Measurements from ENCODE around the gene ING5.

Gene ING5

GRCh38 chr2:241724259-241724974, 22.6 kb downstream of the ING5 start:
- Histone ChIP-seq H3K4me3 (replicated peaks; ENCODE audit: insufficient read depth, low read length) (no peak overlapping the region), H3K27ac (replicated peaks) (no peak overlapping the region), H3K27me3 (ENCODE audit: insufficient read depth, poor library complexity, severe bottlenecking) (no peaks in the 10 kb centered on the region)
- no peak for DNase-seq (ENCODE audit: low read depth in 1 of 2, low spot score in 1 of 2)
- TF ChIP-seq SPI1 (IDR thresholded peaks at IDR 0.05; ENCODE audit: borderline replicate concordance, low read depth) (no peak), POLR2AphosphoS5 (IDR thresholded peaks at IDR 0.05; ENCODE audit: low read depth) (no peak), GABPA (IDR thresholded peaks at IDR 0.05; ENCODE audit: low read depth) (no peak)
- TF ChIP-seq, protein P1, sequence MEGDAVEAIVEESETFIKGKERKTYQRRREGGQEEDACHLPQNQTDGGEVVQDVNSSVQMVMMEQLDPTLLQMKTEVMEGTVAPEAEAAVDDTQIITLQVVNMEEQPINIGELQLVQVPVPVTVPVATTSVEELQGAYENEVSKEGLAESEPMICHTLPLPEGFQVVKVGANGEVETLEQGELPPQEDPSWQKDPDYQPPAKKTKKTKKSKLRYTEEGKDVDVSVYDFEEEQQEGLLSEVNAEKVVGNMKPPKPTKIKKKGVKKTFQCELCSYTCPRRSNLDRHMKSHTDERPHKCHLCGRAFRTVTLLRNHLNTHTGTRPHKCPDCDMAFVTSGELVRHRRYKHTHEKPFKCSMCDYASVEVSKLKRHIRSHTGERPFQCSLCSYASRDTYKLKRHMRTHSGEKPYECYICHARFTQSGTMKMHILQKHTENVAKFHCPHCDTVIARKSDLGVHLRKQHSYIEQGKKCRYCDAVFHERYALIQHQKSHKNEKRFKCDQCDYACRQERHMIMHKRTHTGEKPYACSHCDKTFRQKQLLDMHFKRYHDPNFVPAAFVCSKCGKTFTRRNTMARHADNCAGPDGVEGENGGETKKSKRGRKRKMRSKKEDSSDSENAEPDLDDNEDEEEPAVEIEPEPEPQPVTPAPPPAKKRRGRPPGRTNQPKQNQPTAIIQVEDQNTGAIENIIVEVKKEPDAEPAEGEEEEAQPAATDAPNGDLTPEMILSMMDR (IDR thresholded peaks at IDR 0.05; ENCODE audit: insufficient read depth, low read length) = no peak
- TF ChIP-seq, protein P2, sequence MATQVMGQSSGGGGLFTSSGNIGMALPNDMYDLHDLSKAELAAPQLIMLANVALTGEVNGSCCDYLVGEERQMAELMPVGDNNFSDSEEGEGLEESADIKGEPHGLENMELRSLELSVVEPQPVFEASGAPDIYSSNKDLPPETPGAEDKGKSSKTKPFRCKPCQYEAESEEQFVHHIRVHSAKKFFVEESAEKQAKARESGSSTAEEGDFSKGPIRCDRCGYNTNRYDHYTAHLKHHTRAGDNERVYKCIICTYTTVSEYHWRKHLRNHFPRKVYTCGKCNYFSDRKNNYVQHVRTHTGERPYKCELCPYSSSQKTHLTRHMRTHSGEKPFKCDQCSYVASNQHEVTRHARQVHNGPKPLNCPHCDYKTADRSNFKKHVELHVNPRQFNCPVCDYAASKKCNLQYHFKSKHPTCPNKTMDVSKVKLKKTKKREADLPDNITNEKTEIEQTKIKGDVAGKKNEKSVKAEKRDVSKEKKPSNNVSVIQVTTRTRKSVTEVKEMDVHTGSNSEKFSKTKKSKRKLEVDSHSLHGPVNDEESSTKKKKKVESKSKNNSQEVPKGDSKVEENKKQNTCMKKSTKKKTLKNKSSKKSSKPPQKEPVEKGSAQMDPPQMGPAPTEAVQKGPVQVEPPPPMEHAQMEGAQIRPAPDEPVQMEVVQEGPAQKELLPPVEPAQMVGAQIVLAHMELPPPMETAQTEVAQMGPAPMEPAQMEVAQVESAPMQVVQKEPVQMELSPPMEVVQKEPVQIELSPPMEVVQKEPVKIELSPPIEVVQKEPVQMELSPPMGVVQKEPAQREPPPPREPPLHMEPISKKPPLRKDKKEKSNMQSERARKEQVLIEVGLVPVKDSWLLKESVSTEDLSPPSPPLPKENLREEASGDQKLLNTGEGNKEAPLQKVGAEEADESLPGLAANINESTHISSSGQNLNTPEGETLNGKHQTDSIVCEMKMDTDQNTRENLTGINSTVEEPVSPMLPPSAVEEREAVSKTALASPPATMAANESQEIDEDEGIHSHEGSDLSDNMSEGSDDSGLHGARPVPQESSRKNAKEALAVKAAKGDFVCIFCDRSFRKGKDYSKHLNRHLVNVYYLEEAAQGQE (IDR thresholded peaks at IDR 0.05; ENCODE audit: insufficient replicate concordance, low read depth) = no peak

DNA sequence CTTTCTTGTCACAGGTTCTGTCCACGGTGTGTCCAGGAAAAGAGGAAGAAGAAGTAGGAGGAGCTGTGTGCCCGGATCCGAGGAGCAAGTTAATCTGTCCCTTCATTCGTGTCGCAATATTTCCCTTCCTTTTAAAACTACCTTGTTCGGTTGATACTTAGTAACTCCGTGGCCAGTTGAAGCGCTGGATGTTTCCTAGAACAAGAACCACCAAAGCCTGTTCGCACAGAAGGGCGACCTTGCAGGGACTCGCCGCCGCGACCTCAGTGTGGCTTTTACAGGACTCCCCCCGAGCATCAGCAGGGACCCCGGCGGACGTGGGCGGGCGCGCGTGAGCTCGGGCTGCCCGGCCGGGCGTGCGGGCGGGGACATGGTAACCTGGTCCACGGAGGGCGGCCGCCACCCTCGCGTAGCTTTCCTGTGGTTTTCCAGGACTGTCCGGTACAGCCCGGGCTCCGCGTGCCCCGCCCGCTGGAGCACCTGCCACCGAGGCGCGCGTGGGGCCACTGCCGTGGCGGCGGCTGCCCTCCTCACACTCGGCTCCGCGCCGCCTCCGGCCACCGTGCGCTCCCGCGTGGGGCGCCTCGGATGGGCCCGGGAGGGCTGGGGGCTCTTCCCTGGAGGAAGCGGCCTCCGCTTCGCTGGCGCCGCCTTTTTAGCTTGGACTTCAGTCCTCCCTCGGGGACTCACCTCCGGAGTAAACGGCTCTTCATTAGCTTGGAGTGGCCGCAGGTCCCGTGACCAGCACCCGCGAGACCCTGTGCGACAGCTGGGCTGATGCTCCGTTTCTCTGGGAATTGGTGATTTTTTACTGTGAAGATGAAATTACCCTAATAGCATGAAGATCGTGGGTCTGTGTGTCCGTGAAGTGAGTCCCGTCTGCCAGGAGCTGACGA, 23.4 kb downstream of the ING5 start:
- peak; percentile 28; the same call in 1 of the 2 replicates for TF ChIP-seq POLR2AphosphoS5 (IDR thresholded peaks at IDR 0.05; ENCODE audit: low read depth)
- TF ChIP-seq, protein P2 (IDR thresholded peaks at IDR 0.05; ENCODE audit: insufficient replicate concordance, low read depth) = no peak
- no peaks in the 10 kb centered on the region for H3K27me3 ChIP-seq (ENCODE audit: insufficient read depth, poor library complexity, severe bottlenecking)
- DNase-seq (ENCODE audit: low read depth in 1 of 2, low spot score in 1 of 2) = peak; percentile 26 to 42
- no peak overlapping the region for H3K27ac ChIP-seq (replicated peaks)
- H3K4me3 ChIP-seq (replicated peaks; ENCODE audit: insufficient read depth, low read length) = no peak overlapping the region

DNA sequence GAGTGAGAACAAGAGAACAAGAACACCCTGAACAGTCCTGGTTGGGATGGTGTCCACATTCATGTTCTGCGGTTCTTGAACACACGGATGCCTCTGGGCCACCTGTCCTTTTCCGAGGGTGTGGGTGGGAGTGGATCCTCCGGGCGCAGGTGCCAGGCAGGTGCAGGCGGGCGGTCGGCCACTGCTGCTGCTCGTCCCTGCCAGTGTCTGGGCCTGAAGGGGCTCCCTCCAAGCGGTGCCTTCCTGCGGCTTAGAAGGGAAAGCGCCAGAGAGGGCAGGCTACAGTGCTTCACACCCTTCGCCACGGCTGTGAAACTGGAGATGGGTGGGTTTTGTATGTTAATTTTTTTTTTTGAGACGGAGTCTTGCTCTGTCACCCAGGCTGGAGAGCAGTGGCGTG, 24.6 kb downstream of the ING5 start:
- TF ChIP-seq, protein P2 (IDR thresholded peaks at IDR 0.05; ENCODE audit: insufficient replicate concordance, low read depth) = no peak
- TF ChIP-seq, protein P1 (IDR thresholded peaks at IDR 0.05; ENCODE audit: insufficient read depth, low read length) = no peak
- TF ChIP-seq POLR2AphosphoS5 (IDR thresholded peaks at IDR 0.05; ENCODE audit: low read depth) = no peak
- TF ChIP-seq GABPA (IDR thresholded peaks at IDR 0.05; ENCODE audit: low read depth) = no peak
- TF ChIP-seq SPI1 (IDR thresholded peaks at IDR 0.05; ENCODE audit: borderline replicate concordance, low read depth) = no peak
- no peaks in the 10 kb centered on the region for H3K27me3 ChIP-seq (ENCODE audit: insufficient read depth, poor library complexity, severe bottlenecking)
- no peak overlapping the region for H3K27ac ChIP-seq (replicated peaks)
- no peak for DNase-seq (ENCODE audit: low read depth in 1 of 2, low spot score in 1 of 2)
- H3K4me3 ChIP-seq (replicated peaks; ENCODE audit: insufficient read depth, low read length) = no peak overlapping the region

Data from HL-60 (cell line).